ENCODE data around the gene DPYD.

Gene DPYD

DNA sequence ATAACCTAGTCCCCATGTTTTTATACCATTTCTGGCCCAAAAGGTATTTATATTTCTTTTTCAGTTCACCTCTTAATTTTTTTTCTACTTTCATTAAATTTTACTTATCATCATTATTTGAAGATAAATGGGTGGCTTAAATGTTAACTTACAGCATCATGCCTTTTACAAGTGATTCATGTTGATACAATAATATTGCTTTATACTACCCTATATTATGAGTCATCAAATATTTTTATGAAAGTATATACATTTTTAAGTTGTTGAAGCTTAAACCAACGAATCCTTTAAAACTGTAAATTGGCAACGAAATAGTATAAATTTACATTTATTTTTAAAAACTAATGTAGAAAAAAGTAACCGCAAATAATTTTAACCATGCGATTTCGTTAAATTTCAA lies 207.9 kb downstream of the DPYD start:
- DNase-seq (ENCODE audit: low read depth in 3 of 3): no peak

- DNase-seq (ENCODE audit: low read depth in 3 of 3): no peak
Observed at GRCh38 chr1:97711858-97712257, 209.0 kb downstream of the DPYD start.

GRCh38 chr1:97693601-97694000 lies 227.2 kb downstream of the DPYD start:
- no peak for DNase-seq (ENCODE audit: low read depth in 3 of 3)

DNA sequence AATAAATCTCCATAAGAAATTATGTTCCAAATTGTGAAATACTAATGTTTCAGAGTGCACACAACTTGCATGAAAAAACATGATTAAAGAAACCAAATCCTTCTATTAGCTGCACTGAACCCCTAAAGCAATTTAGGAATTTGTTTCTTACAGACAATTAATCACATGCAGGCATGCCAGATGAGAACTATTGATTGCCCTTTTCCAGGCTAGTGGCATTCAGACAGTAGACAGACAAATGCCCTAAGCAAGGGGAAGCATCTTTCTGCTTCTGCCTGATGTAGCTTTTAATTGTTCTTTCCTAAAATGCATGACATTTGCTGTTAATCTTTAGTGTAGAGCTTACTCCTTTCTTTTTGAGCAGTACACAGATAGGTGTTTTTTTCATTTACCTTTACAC lies 229.5 kb downstream of the DPYD start:
- no peak for DNase-seq (ENCODE audit: low read depth in 3 of 3)

DNA sequence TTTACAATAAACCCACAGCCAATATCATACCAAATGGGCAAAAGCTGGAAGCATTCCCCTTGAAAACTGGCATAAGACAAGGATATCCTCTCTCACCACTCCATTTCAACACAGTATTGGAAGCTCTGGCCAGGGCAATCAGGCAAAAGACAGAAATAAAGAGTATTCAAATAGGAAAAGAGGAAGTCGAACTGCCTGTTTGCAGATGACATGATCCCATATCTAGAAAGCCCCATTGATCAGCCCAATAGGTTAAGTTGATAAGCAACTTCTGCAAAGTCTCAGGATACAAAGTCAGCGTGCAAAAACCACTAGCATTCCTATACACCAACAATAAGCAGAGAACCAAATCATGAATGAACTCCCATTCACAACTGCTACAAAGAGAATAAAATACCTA lies 235.5 kb downstream of the DPYD start:
- no peak for DNase-seq (ENCODE audit: low read depth in 3 of 3)

- DNase-seq (ENCODE audit: low read depth in 3 of 3): no peak
Observed at GRCh38 chr1:97680894-97681293, 239.9 kb downstream of the DPYD start.

- DNase-seq (ENCODE audit: low read depth in 3 of 3): no peak
Observed at GRCh38 chr1:97680470-97680869, 240.4 kb downstream of the DPYD start.

GRCh38 chr1:97677702-97678101 lies 243.1 kb downstream of the DPYD start:
- DNase-seq (ENCODE audit: low read depth in 3 of 3): no peak

- no peak for DNase-seq (ENCODE audit: low read depth in 3 of 3)
Observed at GRCh38 chr1:97674517-97674916, 246.3 kb downstream of the DPYD start.

DNA sequence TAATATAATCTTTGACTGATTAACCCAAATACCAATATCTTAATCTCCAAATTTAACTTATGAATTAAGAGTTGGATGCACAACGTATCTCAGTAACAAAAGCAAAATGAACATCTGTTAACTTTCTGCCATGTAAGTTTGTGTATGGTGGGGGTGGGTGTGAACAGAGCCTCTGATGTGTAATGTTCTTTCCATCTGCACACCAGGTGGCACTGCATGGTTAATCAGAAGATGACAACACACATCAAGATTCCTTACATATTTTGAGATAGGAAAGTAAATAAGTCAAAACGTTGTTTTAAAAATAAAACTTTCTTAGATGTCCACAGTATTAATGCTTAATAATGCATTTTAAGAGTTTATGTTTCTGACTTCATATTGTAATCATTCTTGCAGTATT lies 251.9 kb downstream of the DPYD start:
- DNase-seq (ENCODE audit: low read depth in 3 of 3): no peak

DNA sequence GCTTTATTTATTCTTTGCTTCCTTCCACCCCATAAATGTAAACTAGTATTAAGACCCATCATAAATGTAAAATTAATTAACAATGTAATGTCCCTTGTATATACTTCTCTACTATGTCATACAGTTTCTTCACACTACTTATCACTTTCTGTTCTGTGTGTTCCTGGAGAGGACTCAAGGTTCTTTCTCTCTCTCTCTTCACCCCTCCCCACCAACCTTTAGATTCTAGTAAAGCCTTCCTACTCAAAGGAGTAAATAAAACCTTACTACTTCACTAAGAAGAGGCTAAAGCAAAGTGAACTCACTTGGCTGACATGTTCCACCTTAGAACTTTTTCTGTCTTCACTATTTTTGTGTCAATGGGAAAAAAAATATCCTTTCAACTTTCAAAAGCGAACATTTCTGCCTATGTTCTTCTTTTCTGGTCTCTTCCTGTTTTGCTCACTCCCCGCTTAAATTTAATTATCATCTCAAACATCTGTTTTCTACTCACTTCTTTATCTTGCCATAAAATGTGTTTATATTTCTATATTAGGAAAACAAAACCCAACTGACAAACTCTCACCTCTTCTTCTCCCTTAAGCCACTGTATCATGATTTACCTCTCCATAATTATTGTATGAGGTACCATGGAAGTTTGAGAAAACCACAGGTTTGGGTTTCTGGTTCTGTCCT lies 260.3 kb downstream of the DPYD start:
- DNase-seq (ENCODE audit: low read depth in 3 of 3): no peak

DNA sequence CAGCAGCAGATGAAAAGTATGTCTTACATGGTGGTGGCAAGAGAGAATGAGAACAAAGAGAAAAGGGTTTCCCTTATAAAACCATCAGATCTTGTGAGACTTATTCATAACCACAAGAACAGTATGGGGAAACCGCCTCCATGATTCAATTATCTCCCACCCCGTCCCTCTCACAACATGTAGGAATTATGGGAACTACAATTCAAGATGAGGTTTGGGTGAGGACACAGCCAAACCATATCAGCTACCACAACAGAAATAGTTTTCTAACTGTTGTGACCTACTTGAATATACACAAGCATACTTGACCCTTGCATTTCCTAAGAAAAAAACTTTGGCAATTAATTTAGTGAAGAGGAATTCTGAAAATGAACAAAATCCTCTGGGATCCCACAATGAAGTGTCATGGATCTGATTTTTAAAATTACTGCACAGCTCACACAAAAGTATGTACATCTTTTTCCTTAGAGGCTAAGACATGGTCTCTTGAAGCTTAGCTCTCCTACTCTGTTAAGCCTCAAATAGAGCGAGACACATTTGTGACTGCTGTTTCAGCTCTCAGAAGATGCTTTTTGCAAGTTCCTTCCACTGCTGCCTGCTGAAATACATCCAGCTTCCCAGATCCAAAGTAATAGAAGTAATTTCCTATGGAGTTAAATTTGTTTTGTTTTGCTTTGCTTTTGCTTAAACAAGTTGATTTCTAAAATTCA lies 265.8 kb downstream of the DPYD start:
- no peak for DNase-seq (ENCODE audit: low read depth in 3 of 3)

DNA sequence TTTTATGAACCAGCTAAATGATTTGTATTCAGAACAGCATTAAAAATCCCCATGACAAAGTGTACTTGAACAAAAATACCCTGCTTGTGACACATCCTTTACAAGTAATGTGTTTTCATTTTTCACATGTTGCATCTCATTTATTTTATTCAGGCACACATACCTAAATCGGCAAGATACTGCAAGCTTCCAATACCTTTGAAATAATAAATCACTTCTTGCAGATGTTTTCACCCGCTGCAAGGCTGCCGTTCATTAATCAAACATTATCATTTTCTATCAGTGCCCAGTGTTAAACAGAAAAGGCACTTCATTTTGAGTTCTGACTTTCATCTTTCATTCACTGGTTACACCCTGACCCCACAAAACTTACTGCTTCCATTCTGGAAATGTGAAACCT lies 269.6 kb downstream of the DPYD start:
- DNase-seq (ENCODE audit: low read depth in 3 of 3): no peak

- DNase-seq (ENCODE audit: low read depth in 3 of 3): no peak
Observed at GRCh38 chr1:97649591-97649990, 271.2 kb downstream of the DPYD start.

GRCh38 chr1:97647776-97648175 lies 273.1 kb downstream of the DPYD start:
- no peak for DNase-seq (ENCODE audit: low read depth in 3 of 3)

DNA sequence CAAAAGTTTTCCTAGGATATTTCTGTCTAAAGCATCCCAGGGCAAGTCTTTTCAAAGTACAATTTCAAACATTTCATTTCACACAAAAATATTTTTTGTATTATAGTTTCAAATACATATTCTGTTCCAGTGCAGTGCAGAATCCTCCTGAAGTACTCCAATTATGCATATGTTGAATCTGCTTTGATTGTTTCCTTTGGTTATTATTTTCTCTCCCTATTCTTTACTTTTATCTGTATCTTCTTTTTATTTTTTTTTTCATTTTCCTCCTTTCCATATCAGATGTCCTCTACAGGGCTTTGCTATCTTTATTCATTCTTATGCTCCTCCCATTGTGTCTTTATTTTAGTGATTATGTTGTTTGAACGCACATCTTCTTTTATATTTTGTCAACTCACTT lies 274.8 kb downstream of the DPYD start:
- DNase-seq (ENCODE audit: low read depth in 3 of 3): no peak

- no peak for DNase-seq (ENCODE audit: low read depth in 3 of 3)
Observed at GRCh38 chr1:97640677-97641076, 280.2 kb downstream of the DPYD start.

GRCh38 chr1:97636941-97637340 lies 283.9 kb downstream of the DPYD start:
- no peak for DNase-seq (ENCODE audit: low read depth in 3 of 3)

- DNase-seq (ENCODE audit: low read depth in 3 of 3): no peak
Observed at GRCh38 chr1:97634758-97635157, 286.1 kb downstream of the DPYD start.

DNA sequence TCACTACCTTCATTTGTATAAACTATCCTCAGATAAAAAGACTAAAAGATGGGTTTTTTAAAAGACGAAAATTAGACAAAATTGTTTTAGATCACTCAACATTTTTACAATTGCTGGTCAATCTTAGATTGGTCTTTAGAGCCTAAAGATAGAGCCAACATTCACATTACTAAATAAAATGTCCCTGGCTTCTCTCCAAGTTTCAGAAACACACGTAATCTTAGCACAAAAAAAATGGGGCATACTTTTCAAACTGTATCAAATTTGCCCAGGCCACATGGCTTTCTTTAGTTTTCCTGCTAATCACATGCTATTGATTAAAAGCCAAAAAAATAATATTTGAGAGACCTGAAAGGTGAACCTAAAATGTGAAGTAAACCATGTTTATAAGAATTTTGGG lies 288.1 kb downstream of the DPYD start:
- DNase-seq (ENCODE audit: low read depth in 3 of 3): no peak

GRCh38 chr1:97632075-97632474 lies 288.8 kb downstream of the DPYD start:
- DNase-seq (ENCODE audit: low read depth in 3 of 3): no peak

GRCh38 chr1:97630948-97631347 lies 289.9 kb downstream of the DPYD start:
- DNase-seq (ENCODE audit: low read depth in 3 of 3): no peak

GRCh38 chr1:97630281-97630680 lies 290.6 kb downstream of the DPYD start:
- no peak for DNase-seq (ENCODE audit: low read depth in 3 of 3)

DNA sequence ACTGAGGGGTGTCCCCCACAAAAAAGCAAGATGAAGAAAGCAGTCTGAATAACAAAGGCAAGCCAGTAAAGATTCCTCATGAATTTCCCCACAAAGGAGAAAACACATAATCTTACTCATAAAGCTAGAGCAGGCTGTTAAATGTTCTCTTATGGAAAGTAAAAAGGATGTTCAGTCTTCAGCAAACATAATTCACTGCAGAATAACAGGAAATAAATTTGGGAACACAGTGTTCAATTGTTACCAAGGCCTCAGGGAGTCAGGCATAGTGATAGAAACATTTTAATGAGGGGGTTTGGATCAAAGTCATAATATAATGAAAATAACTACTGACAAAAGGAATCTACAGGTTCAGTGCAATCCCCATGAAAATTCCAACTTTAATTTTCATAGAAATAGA lies 297.6 kb downstream of the DPYD start:
- DNase-seq (ENCODE audit: low read depth in 3 of 3): no peak
